ENCODE results near the gene ANAPC15. TPM values are rescaled to one million over a fixed set of nuclear protein-coding genes. Genes with fewer than 3 reads are reported as not detected.

ANAPC15 gene
- total RNA-seq, 1 experiment from 2014 or later: 65.6 TPM

DNA sequence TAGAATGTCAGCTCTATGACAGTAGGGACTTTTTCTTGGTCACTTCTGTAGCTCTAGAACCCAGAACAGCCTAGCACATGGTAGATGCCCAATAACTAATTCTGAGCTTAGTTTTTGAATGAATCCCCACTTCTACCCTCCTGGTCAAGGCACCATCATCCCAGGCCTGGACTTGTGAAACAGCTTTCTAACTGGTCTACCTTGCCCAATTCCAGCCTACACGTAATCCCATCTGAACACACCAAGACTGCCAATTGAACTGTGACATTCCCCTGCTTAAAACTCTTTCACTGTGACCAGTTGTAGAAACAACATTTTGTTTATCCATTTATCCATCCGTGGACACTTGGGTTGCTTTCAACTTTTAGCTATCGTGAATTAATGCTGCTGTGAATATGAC is 16.9 kb upstream of the ANAPC15 start (continued):
- TF ChIP-seq POLR2A (IDR thresholded peaks at IDR 0.05; ENCODE audit: borderline replicate concordance, extremely low read depth, insufficient read depth, insufficient read length) (no peak), EZH2 (IDR thresholded peaks at IDR 0.05) (no peak)

DNA sequence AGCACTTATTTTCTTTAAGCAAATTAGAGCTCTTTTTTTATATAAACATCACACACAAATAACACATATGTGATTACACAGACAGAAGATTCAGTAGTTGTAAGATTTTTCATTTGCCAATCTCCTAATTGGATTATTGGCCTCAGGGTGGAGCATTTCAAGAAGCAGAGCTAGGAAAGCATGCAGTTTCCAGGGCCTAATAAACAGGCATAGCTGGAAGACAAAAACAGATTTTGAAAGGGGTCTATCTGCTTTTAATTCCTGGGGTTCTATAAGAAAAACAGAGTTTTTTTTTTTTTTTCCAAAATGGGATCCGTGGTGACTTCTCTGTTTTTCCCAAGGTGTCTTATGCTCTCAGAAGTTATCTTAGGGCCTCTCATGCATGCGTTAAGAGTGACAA is 15.4 kb upstream of the ANAPC15 start:
- H4K20me1 ChIP-seq (ENCODE audit: insufficient read depth): no peaks in the 10 kb centered on the region
- POLR2A ChIA-PET: no interaction called here
- no peaks in the 10 kb centered on the region for H3K79me2 ChIP-seq (ENCODE audit: insufficient read depth, low read length)
- intact Hi-C loops (cut with micrococcal nuclease): no loop called here
- H3K9ac ChIP-seq (ENCODE audit: low read length): no peak overlapping the region
- H3K9me3 ChIP-seq (ENCODE audit: control insufficient read depth in 1 of 2, insufficient read depth in 1 of 2, low read depth in 1 of 2, low read length in 2 of 2): peaks cover 9 to 18% of the 10 kb centered on the region in 2 experiments; a peak in 3 of 4 replicates
- no peaks in the 10 kb centered on the region for H3K36me3 ChIP-seq (ENCODE audit: control insufficient read depth in 1 of 2, insufficient read depth in 2 of 2, low read length in 2 of 2)
- RAD21 ChIA-PET (ENCODE audit: low non-redundant PET in 1 of 2, low total read pairs in 2 of 2, uncharacterized antibody in 2 of 2, unreplicated experiment in 2 of 2): no interaction called here
- no peaks in the 10 kb centered on the region for H3K27me3 ChIP-seq (ENCODE audit: insufficient read depth, low read length)
- TF ChIP-seq POLR2AphosphoS5 (IDR thresholded peaks at IDR 0.05; ENCODE audit: low read depth, low read length) (no peak), CBX3 (IDR thresholded peaks at IDR 0.05; ENCODE audit: low read depth) (peak; percentile 44; the same call in 1 of the 2 replicates)
- DNase-seq (ENCODE audit: low read depth, low spot score) (no peak), ATAC-seq (no peak)
- CTCF ChIA-PET: interaction anchor here (0.7 kb wide), 1 partner anchor 16 kb away, joined by 3 read pairs; no protein-coding TSS in a partner anchor
- BruUV-seq (replicated peaks): no TSS peak
- H3K9me2 ChIP-seq (ENCODE audit: insufficient read depth): no peaks in the 10 kb centered on the region
- no peak overlapping the region for H3K4me2 ChIP-seq (ENCODE audit: low read length)
- H3K4me3 ChIP-seq (replicated peaks in 1 of 2; ENCODE audit: low read depth in 1 of 2, low read length in 2 of 2): no peak overlapping the region
- H3K27ac ChIP-seq (ENCODE audit: low read depth, low read length): no peak overlapping the region
- H2AFZ ChIP-seq (ENCODE audit: low read depth, low read length, poor library complexity, severe bottlenecking): no peak overlapping the region
- no peaks in the 10 kb centered on the region for H3K4me1 ChIP-seq (ENCODE audit: control insufficient read depth in 1 of 2, insufficient read depth in 2 of 2, low read length in 2 of 2)

GRCh38 chr11:72125956-72126355 is 13.5 kb upstream of the ANAPC15 start:
- no peaks in the 10 kb centered on the region for H3K79me2 ChIP-seq (ENCODE audit: insufficient read depth, low read length)
- H3K36me3 ChIP-seq (ENCODE audit: control insufficient read depth in 1 of 2, insufficient read depth in 2 of 2, low read length in 2 of 2): no peaks in the 10 kb centered on the region
- H3K4me3 ChIP-seq (replicated peaks in 1 of 2; ENCODE audit: low read depth in 1 of 2, low read length in 2 of 2): no peak overlapping the region
- no peak overlapping the region for H3K27ac ChIP-seq (ENCODE audit: low read depth, low read length)
- H3K9me2 ChIP-seq (ENCODE audit: insufficient read depth): no peaks in the 10 kb centered on the region
- RAD21 ChIA-PET (ENCODE audit: low non-redundant PET in 1 of 2, low total read pairs in 2 of 2, uncharacterized antibody in 2 of 2, unreplicated experiment in 2 of 2): no interaction called here
- no peaks in the 10 kb centered on the region for H4K20me1 ChIP-seq (ENCODE audit: insufficient read depth)
- peaks cover 9 to 18% of the 10 kb centered on the region in 2 experiments; a peak in 3 of 4 replicates for H3K9me3 ChIP-seq (ENCODE audit: control insufficient read depth in 1 of 2, insufficient read depth in 1 of 2, low read depth in 1 of 2, low read length in 2 of 2)
- POLR2A ChIA-PET: interaction anchor here (1.7 kb wide), 1 partner anchor 14 kb away, joined by 6 read pairs; the partner anchor contains the start of gene ANAPC15
- intact Hi-C loops (cut with micrococcal nuclease): no loop called here
- no TSS peak for BruUV-seq (replicated peaks)
- H3K9ac ChIP-seq (ENCODE audit: low read length): no peak overlapping the region
- CTCF ChIA-PET: no interaction called here
- no peak for DNase-seq (ENCODE audit: low read depth, low spot score)
- H3K27me3 ChIP-seq (ENCODE audit: insufficient read depth, low read length): no peaks in the 10 kb centered on the region
- ATAC-seq: no peak
- H2AFZ ChIP-seq (ENCODE audit: low read depth, low read length, poor library complexity, severe bottlenecking): no peak overlapping the region
- H3K4me2 ChIP-seq (ENCODE audit: low read length): no peak overlapping the region
- H3K4me1 ChIP-seq (ENCODE audit: control insufficient read depth in 1 of 2, insufficient read depth in 2 of 2, low read length in 2 of 2): no peaks in the 10 kb centered on the region
- no peak for TF ChIP-seq SRF (IDR thresholded peaks at IDR 0.05; ENCODE audit: low read depth)
- TF ChIP-seq ZNF274 (IDR thresholded peaks at IDR 0.05; ENCODE audit: low read depth, low read length): no peak
- no peak for TF ChIP-seq TCF7L2 (IDR thresholded peaks at IDR 0.05; ENCODE audit: borderline replicate concordance, extremely low read depth, insufficient read depth, insufficient read length)
- TF ChIP-seq, protein P1, sequence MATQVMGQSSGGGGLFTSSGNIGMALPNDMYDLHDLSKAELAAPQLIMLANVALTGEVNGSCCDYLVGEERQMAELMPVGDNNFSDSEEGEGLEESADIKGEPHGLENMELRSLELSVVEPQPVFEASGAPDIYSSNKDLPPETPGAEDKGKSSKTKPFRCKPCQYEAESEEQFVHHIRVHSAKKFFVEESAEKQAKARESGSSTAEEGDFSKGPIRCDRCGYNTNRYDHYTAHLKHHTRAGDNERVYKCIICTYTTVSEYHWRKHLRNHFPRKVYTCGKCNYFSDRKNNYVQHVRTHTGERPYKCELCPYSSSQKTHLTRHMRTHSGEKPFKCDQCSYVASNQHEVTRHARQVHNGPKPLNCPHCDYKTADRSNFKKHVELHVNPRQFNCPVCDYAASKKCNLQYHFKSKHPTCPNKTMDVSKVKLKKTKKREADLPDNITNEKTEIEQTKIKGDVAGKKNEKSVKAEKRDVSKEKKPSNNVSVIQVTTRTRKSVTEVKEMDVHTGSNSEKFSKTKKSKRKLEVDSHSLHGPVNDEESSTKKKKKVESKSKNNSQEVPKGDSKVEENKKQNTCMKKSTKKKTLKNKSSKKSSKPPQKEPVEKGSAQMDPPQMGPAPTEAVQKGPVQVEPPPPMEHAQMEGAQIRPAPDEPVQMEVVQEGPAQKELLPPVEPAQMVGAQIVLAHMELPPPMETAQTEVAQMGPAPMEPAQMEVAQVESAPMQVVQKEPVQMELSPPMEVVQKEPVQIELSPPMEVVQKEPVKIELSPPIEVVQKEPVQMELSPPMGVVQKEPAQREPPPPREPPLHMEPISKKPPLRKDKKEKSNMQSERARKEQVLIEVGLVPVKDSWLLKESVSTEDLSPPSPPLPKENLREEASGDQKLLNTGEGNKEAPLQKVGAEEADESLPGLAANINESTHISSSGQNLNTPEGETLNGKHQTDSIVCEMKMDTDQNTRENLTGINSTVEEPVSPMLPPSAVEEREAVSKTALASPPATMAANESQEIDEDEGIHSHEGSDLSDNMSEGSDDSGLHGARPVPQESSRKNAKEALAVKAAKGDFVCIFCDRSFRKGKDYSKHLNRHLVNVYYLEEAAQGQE (IDR thresholded peaks at IDR 0.05; ENCODE audit: low read depth): no peak
- no peak for TF ChIP-seq ZFX (IDR thresholded peaks at IDR 0.05)
- no peak for TF ChIP-seq JUND (IDR thresholded peaks at IDR 0.05)
- TF ChIP-seq EZH2 (IDR thresholded peaks at IDR 0.05): no peak
- TF ChIP-seq, protein P2, sequence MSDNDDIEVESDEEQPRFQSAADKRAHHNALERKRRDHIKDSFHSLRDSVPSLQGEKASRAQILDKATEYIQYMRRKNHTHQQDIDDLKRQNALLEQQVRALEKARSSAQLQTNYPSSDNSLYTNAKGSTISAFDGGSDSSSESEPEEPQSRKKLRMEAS (IDR thresholded peaks at IDR 0.05): no peak
- no peak for TF ChIP-seq EGR1 (IDR thresholded peaks at IDR 0.05; ENCODE audit: low read depth)
- no peak for TF ChIP-seq ZBTB33 (IDR thresholded peaks at IDR 0.05; ENCODE audit: extremely low read depth, insufficient replicate concordance, low read length)
- TF ChIP-seq RAD21 (IDR thresholded peaks at IDR 0.05; ENCODE audit: low read depth): no peak
- no peak for TF ChIP-seq EZH2phosphoT487 (IDR thresholded peaks at IDR 0.05; ENCODE audit: borderline replicate concordance)

Data from HCT116 (cell line).